Activated T-helper 1 cell treated with anti-CD3 and anti-CD28 coated beads, Interleukin-2, amount 50 U/mL, for 16 hours (primary cell): Measurements from ENCODE around the gene ITGAE.

Source experiments
- DNase-seq, 2 donors: peaks; one replicate each; pipeline ENCODE4 v3.0.0-alpha.2; 2020; ENCODE audit warnings: low read depth in 1 of 2, low spot score in 1 of 2

Gene ITGAE

DNA sequence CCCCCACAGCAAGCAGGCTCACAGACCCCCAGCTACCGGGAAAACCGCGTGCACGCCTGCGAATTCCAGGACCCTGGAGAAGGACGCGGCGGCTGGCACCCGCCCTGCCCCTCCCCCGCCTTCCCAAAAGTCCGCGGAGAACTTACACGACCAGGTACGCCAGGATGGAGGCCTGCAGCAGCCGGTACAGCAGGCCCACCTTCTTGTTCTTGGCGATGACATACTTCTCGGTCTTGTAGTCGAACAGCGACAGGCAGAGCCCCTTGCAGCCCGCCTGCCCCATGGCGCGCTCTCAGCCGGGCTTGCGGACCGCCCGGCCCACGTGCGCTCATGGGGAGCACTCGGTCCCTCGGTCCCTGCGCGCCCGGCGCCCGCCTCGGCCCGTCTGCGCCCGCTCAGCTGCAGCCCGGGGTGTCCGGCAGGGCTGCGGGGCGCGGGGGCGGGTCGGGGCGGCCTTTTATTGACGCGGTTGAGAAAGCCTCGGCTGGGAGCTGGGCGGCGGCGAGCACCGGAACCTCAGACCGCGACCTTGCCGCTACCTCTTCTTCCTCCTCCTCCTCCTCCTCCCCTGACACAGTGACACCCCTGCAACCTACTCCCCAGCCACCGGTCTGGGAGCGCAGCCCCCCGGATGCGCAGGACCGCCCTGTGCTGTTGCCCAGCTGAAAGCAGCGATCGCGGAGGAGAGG, 105.1 kb downstream of the ITGAE start, which contains the start of gene P2RX5:
TSS of gene P2RX5 (minus strand) at position 433 of the 689 bp plus-strand sequence. CDS start at position 283, 150 bp downstream.
- DNase-seq = no peak

DNA sequence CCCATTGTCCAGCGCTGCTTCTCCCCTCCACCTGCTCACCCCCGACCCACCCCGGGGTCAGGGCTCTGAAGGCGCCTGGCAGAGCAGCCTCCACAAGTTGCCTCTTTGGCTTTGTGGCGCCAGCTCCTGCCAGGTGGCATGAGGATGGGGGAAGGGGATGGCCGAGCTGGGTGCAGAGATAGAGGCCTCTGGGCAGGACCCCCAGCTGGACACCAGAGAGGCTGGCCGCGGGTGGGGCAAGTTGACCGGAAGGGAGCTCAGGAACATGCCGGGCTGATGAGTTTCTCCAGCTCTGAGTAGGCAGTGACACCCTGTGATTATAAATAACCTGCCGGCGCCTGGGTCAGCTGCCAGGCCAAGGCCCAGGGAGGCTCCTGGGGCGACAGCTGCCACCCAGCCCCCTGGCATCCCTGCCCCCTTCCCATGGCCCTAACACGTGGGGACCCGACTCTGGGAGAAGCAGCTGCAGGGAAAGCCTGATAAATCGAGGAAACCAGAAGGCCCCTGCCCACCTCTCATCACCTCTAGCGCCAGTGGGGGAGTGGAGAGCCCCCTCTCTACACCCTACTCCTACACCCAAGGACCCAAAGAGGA, 105.8 kb downstream of the ITGAE start:
- no peak for DNase-seq

DNA sequence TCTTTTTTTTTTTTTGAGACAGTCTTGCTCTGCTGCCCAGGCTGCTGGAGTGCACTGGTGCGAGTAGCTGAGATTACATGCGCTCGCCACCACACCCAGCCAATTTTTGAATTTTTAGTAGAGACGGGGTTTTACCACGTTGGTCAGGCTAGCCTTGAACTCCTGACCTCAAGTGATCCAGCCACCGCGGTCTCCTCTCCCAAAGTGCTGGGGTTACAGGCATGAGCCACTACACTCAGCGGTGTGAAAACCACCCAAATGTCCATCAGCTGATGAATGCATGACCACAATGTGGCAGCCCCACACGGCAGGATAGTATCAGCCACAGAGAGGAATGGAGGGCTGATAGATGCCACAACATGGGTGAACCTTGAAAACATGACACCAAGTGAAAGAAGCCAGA, 107.2 kb downstream of the ITGAE start:
- DNase-seq = no peak

DNA sequence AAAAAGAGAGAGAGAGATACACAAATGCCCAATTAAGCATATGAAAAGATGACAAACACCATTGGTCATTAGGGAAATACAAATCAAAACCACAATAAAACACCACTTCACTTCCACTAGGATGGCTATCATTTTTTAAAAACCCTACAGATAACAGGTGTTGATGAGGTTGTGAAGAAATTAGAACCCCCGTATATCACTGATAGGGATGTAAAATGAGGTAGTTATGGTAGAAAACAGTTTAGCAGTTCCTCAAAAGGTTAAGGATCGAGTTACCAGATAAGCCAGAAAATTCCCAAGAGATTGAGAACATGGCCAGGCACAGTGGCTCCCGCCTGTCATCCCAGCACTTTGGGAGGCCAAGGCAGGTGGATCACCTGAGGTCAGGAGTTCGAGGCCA, 107.8 kb downstream of the ITGAE start:
- no peak for DNase-seq

DNA sequence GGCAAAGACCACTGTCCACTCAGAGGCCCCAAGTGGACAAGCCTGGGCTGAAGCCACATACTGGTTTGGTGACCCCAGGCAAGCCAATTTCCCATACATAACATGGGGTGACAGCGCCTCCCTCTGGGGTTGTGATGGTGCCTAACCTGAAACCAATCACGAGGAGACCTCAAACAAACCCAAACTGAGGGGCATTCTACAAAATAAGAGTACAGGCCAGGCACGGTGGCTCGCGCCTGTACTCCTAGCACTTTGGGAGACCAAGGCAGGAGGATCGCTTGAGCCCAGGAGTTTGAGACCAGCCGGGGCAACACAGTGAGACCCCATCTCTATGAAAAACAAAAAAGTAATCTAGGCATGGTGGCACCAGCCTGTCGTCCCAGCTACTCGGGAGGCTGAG, 108.6 kb downstream of the ITGAE start:
- DNase-seq = no peak

DNA sequence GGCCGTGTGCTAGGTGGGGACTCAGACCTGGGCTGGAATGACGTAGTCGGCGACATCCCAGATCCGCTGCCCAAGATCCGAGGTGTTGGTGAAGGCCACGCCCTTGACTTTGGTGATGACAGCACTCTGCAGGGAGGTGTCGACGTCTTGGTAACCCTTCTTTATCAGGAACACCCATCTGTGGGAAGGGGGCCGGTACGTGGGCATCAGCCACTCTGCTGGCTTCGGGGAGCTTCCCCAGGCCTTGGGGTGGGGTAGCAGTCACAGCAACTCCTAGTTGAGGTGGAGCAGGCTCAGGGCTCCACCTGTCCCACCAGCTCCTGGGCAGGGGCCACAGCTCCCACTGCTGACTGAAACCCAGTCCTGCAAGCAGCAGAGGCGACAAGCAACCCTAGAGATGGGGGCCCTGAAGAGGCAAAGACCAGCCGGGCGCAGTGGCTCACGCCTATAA, 109.3 kb downstream of the ITGAE start:
- no peak for DNase-seq

DNA sequence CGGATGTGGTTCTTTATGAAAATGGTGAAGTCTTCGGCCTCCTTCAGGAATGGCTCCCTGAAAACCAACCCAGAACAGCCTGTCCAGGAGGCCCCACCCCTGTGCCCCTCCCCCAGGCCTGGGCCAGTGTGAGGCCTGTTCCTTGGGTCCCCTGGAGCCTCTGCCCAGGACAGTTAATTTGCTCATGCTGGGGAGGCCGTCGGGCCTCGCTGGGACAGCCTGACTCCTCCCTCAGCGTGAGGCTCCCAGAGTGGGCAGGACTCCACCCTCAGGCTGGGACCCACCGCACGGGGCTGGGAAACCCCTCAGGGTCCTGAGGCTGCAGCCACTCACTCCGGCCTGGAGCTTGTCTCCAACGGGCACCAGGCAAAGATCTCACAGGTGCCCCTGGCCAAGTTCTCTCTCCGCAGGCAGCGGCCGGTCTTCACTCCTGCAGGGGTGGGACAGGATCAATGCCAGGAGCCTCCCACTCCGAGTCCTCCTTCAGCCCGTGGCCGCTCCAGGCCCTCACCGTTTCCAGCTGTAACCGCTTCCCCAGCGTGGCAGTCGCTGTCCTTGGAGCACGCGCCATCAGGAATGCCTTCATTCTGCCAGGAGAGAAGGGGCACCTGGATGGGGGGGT, 110.8 kb downstream of the ITGAE start:
- no peak for DNase-seq

DNA sequence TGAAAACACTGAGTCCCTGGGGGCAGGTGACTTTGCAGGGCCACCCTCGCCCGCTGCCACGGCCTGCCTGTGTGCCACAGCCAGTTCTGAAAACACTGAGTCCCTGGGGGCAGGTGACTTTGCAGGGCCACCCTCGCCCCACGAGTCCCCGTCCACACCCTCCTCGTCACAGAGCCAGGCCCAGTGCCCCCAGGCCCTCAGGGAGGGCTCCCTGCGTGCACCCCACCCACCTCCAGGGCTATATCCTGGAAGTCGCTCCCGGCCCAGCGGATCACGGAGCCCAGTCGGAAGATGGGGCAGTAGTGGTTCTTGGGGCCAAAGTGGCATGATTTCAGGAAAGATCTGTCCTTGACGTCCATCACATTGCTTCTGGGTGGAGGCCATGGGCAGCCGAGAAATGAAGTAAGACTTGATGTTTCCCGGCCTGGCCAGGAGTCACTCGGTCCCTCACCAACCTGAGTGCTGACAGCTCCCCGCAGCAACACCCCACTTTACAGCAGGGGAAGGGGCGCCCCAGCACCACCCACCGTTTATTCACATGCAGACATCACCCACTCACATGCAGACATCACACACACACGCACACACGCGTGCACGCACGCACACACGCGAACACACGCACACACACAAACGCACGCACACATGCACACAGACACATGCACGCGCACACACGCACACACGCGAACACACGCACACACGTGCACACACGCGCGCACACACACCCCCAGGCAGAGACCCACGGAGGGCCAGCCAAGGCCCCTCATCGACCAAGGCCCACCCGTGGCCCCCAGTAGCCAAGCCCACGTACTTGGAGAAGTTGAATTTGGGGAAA, 111.5 kb downstream of the ITGAE start:
- no peak for DNase-seq

DNA sequence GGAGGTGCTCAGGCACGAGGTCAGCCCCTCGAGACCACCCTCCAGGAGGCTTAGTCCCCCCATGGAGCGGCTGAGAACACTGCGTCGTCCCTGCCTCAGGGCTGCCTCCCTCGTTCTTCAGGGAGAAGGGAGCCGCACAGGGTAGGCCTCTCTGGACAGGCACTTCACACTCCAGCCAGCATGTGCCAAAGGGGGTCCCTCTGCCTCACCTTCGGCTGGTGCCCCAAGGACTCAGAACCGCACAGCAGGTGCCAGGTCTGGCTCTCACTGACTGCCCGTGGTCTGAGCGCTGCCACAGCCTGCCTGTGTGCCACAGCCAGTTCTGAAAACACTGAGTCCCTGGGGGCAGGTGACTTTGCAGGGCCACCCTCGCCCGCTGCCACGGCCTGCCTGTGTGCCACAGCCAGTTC, 112.1 kb downstream of the ITGAE start:
- no peak for DNase-seq

DNA sequence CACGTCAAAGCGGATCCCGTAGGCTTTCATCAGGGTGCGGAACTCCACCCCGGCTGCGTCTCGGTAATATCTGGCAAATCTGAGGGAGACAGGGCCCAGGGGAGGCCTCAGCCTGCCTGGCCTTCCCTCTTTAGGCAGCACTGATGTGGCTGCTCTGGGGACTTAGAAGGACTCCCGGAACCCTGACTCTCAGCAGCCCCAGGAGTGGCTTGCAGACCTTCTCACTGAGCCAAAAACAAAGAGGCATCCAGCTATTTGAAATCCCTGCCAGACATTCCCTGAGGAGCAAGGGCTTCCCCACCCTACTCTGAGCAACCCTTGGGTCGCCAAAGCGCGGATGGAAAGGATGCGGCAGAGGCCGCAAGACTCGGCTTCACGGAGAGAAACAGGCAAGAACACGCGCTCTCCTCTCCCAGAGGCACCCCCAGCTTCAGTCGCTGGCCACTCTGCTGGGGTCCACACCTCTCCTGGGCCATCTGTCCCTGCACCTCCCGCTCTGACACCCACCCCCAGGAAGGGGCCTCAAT, 112.9 kb downstream of the ITGAE start:
- no peak for DNase-seq

DNA sequence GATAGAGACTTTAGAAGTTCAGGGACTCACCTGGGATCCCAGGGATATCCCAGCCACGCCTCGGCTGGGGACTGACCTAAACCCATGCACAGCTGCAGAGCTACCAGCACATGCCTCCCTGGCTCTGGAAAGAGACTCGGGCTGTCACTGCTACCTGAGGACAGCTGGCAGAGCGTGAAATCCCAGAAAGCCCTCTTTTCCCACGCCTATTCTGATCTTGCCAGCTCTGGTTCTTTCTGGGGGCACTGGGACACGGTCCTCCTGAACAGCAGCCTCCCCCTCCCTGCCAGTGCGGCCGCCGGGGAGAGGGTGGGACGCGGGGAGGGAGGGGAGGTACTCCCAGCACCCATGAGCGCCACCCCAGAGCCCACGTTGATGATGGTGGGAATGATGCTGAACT, 115.8 kb downstream of the ITGAE start:
- DNase-seq = no peak

DNA sequence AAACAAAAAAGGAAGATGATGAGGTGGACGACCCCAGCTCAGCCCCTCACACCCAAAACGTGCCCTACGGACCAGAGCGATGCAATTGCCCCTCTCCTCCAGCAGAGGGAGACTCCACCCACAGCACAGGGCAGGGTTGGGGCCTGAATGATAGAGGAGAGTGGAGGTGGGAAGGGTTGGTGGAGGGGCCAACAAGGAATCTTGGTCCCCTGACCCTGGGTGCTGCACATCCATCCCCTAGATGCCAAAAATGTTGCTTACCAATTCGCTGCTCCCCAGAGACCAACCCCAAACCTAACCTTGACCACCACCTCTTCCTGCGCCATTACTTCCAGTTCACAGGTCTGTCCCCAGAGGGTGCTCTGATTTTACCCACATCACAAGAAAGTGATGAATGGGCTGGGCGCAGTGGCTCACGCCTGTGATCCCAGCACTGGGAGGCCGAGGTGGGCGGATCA, 117.9 kb downstream of the ITGAE start:
- no peak for DNase-seq

DNA sequence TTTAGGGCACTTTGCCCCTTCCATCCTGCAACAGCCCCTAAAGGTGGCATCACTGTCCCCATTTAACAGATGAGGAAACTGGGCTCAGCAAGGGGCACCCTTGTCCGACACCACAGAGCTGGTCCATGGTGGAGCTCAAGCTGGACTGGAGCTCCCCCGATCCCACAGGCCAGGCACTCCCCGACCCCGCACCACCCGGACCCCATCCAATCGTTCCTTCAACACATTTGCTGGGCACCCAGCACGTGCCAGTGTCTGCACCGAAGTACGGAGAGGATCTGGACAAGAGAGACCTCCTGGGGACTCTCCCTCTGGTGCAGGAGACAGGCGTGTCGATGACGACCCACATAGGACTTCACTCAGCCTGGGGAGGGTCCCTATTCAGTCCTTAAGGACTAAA, 119.0 kb downstream of the ITGAE start:
- no peak for DNase-seq

DNA sequence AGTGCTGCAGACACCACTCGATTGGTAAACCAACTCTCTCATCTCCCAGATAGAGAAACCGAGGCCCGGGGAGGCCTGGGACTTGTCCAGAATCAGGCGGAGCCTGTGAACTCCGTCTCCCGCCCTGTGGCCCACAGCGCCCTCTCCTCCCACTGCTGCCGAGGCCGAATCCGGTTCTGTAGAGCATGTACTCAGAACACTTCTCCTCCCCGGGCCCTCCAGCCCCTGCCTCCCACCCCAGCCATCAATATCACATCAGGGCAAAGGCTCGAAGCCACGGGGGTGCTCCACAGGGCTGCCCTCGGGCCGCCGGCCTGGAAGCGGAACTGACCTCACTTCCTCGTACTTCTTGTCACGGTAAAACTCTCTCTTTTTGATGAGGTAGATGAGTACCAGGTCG, 119.4 kb downstream of the ITGAE start:
- DNase-seq = no peak

DNA sequence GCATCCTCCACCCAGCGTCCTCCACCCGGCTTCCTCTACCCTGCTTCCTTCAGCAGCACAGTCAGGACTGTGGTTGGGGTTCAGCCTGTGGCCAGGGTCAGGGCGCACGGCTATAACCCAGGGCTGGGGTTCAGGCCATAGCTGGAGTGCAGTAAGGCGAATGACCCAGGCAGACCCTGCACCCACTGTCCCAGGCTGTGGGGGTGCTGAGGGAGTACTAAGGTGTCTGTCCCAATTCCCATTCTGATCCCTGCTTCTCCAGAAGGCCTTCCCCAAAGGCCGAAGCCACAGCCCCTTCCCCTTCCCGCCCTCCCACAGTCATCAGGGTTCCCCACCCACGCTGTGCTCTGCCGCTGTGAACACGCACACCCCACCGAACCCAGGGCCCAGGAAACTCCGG, 119.9 kb downstream of the ITGAE start:
- no peak for DNase-seq

DNA sequence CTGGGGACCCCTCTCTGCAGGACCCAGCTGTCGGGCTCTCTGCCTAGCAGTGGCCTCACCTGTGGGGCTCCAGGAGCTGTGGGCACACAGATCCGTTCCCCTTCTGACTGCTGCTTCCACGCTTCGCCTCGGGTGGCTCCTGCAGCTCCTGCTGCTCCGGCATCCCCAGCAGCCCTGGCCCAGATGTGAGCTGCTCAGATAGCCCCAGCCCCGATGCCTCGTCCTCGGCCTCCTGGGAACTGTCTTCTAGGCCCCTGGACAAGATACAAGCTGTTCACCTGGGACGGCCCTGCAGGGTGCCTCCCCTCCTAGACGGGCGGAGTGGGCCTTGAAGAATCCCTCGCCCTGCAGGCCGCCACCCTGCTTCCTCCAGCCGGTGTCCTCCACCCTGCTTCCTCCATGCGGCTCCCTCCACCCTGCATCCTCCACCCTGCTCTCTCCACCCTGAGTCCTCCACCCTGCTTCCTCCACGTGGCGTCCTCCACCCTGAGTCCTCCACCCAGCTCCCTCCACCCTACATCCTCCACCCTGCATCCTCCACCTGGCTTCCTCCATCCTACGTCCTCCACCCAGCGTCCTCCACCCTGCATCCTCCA, 121.4 kb downstream of the ITGAE start:
- no peak for DNase-seq

DNA sequence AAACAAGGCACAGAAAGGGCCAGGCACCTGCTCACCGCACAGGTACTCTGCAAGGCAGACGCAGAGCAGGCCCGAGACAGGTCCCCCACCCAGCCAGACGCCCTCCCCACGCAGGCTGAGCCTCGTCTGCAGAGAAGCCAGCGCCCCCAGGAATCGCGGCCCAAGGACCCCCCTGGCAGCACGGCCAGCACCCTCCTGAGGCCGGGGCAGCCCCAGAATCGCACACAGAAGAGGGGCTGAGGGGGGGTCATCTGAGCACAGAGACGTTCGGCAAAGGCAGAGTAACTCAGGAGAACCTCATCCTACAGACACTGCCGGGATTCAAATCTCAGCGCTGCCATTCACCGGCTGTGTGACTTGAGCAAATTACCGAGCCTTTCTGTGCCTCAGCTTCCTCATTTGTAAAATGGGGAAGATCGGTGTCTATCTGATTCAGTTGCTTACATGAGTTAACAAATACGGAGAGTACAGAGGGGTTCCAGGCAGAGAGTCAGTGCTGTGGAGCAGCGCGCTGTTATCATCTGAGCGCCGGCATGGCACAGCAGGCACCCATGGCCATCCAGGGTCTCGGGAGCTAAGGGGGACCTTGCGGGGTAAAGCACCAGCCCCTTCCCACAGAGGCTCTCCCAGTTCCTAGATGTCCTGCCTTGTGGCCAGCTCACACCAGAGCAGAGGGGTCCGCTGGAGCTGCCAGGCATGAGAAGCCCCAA, 122.0 kb downstream of the ITGAE start:
- DNase-seq = no peak

DNA sequence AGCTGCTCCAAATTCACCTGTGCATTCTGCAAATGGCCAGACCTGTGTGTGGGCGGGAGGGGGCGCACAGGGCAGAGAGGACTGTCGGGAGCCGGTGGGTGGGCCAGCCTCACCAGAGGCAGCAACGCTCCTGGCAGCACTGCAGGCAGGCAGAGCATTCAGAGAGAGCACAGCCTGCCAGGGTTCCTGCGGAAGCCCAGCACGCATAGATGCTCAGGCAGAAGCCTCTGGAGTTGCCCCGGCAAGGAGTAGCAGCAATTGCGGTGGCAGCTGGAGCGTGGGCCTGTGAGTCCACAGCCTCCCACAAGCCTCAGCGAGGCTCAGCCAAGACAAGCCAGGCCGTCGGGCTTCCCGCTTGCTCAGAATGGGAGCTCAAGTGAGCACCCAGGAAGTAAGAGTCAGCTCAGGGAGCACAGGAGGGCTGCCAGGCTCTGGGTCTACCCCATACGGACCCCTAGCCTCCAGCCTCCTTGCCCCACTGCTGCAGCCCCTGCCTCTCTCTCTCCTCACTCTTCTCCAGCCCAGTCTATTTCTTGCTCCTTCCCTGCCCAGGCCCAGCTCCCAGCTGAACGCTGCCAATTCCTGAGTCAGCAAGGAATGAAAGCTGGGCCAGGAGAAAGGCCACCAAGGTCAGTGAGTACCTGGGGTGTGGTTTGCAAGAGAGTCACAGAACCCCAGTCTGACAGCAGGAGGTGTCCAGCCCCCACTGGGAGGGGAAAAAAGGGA, 122.7 kb downstream of the ITGAE start:
- no peak for DNase-seq

DNA sequence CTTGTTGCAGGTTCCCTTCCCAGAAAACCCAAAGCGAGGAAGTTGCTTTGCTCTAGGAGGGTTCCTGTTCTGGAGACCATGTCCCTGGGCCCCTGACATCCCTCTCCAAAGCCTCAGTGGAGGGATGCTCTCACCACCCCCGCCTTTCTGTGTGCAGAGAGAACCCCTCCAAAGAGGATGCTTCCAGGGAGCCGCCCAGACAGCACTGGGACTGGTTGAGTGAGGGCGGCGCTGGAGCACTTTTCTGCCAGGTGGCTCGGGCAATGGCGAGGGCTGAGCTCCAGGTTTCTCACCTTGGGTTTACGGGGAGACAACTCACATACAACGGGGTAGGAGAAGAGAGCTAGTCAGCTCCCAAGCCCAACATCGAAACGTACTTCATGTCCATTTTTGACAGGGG, 125.1 kb downstream of the ITGAE start:
- DNase-seq = no peak

DNA sequence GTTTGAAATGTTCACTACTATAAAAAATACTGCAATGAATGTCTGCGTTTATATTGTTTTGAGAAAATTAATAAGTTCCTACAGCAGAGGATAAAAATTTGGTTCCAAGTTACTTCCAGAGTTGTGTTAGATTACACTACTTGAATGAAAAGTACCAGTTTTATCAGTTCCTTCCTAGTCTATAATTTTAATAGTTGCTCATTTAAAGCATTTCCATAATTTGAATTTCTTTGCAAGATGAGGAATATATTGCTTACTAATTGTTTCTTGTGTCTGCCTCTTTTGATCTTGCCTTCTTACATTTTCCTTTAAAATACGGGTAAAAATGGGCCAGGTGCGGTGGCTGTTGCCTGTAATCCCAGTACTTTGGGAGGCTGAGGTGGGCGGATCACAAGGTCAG, 128.4 kb downstream of the ITGAE start:
- no peak for DNase-seq
